Naive thymus-derived CD8-positive, alpha-beta T cell (primary cell): Measurements from ENCODE around the gene ABCA1. TPM values are rescaled to one million over a fixed set of nuclear protein-coding genes. Genes with fewer than 3 reads are reported as not detected.

Experiments
- ATAC-seq, 2 donors: fragments of 150-1000 bp; cut with Tn5 transposase in 1 of 2; sonication (Bioruptor Pico), chemical (Tn5 transposase) in 1 of 2; 1 replicate in 1 of 2; 2 replicates in 1 of 2; pipeline ENCODE4 v1.10.0; 2021; ENCODE audit warnings: mild to moderate bottlenecking in 2 of 2, moderate library complexity in 2 of 2
- POLR2A ChIA-PET: fragments of 350-600 bp; sonication (Branson Sonifier 250); formaldehyde crosslinking; loops from one replicate; lab custom pipeline; 2021; ENCODE audit warnings: antibody characterized with exemption; lab: Charles Lee
- DNase-seq, 10 donors: peaks; one replicate each; pipeline versions ENCODE4 v3.0.0 to v3.0.0-alpha.2; 2020 to 2022
- H3K27ac Mint-ChIP-seq, 10 donors: one replicate each; pipeline ENCODE4 v1.8.0; 2020 to 2022; ENCODE audit warnings: mild to moderate bottlenecking in 10 of 10, mixed read lengths in 10 of 10, moderate library complexity in 4 of 10, inconsistent platforms in 1 of 10
- H3K27me3 Mint-ChIP-seq, 5 donors: one replicate each; pipeline ENCODE4 v1.8.0; 2021 to 2022; ENCODE audit warnings: mixed read lengths in 5 of 5
- H3K36me3 Mint-ChIP-seq, 3 donors: one replicate each; pipeline ENCODE4 v1.8.0; 2020 to 2022; ENCODE audit warnings: mixed read lengths in 3 of 3, mild to moderate bottlenecking in 2 of 3, inconsistent platforms in 1 of 3
- H3K4me1 Mint-ChIP-seq, 4 donors: one replicate each; pipeline ENCODE4 v1.8.0; 2021 to 2022; ENCODE audit warnings: mixed read lengths in 4 of 4
- H3K4me3 Mint-ChIP-seq, 10 donors: one replicate each; pipeline ENCODE4 v1.8.0; 2020 to 2022; ENCODE audit warnings: mild to moderate bottlenecking in 10 of 10, mixed read lengths in 10 of 10, moderate library complexity in 6 of 10, inconsistent platforms in 1 of 10
- H3K9me3 Mint-ChIP-seq, 9 donors: one replicate each; pipeline ENCODE4 v1.8.0; 2020 to 2022; ENCODE audit warnings: mixed read lengths in 9 of 9, mild to moderate bottlenecking in 3 of 9, inconsistent platforms in 1 of 9, moderate library complexity in 1 of 9
- polyA plus RNA-seq, 3 donors: library from polyadenylated mRNA; unstranded; fragments of 300-500 nt; fragmentation: Illumina TruSeq; gene quantifications; one replicate each; pipeline ENCODE4 v1.2.3, GENCODE V29; 2021
- total RNA-seq, 8 experiments: library from RNA in 2 of 8; stranded (reverse) in 2 of 8; gene quantifications; one replicate each; pipeline ENCODE4 v1.2.3 and lab custom pipeline; 2021 to 2026

Gene ABCA1
- total and polyA plus RNA-seq, 5 experiments from 2014 or later: 0.13 to 0.93 (median 0.43) TPM; not detected in 1

DNA sequence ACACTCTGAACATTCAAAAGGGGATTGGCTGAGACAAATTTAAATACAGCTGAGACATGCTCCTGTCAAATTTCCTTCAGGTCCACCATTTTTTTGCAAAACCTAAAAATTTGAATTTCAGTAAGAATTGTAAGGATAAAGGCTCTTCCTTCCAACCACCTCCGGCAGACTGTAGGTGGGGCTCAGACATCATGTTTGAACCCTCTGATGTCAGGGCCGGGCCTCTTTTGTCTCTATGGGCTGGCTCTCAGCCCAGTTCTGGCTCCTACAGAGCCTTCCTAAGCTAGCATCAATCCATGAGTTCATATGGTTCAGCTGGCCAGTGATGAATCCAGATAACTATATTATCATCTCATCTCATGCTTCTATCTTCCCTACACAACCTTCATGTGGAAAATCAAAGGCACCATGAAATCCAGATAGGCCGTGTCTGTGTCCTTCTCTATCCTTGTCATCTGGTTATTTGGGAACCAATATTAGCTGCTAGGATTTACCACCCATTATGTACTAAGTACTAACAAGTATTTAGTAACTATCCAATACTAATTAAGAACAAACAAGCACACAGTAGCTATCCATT is 119.8 kb downstream of the ABCA1 start:
- H3K9me3 Mint-ChIP-seq: no peaks in the 10 kb centered on the region
- no peak overlapping the region for H3K4me3 Mint-ChIP-seq
- DNase-seq (peak in 1 of 10 donors; percentile 3), ATAC-seq (no peak)
- H3K27ac Mint-ChIP-seq: no peak overlapping the region
- POLR2A ChIA-PET: no interaction called here
- H3K36me3 Mint-ChIP-seq: peaks cover 0 to 36% (median 30%) of the 10 kb centered on the region in 3 donors
- no peaks in the 10 kb centered on the region for H3K27me3 Mint-ChIP-seq
- no peaks in the 10 kb centered on the region for H3K4me1 Mint-ChIP-seq

DNA sequence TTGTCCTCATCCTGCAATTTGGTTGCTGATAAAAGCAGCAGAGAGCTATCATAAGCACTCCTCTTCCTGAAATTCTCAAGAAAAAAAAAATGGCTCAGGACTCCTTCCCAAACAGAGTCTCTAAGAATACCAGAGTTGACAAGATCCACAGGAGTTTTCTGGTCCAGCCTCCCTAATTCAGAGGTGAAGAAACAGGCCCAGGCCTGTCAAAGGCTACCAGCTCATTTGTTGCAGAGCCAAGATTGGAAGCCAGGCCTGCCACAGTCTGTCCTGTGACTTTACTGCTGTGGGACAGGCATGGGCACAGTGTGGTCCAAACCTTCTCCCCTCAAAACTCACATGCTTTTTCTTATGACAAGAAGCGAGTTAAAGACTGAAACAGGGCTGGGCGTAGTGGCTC is 122.5 kb downstream of the ABCA1 start:
- Mint-ChIP-seq H3K4me1 (no peaks in the 10 kb centered on the region), H3K27me3 (no peaks in the 10 kb centered on the region), H3K27ac (no peak overlapping the region), H3K4me3 (no peak overlapping the region), H3K36me3 (peaks cover 0 to 45% (median 22%) of the 10 kb centered on the region in 3 donors), H3K9me3 (no peaks in the 10 kb centered on the region)
- DNase-seq (no peak), ATAC-seq (no peak)
- POLR2A ChIA-PET: no interaction called here

DNA sequence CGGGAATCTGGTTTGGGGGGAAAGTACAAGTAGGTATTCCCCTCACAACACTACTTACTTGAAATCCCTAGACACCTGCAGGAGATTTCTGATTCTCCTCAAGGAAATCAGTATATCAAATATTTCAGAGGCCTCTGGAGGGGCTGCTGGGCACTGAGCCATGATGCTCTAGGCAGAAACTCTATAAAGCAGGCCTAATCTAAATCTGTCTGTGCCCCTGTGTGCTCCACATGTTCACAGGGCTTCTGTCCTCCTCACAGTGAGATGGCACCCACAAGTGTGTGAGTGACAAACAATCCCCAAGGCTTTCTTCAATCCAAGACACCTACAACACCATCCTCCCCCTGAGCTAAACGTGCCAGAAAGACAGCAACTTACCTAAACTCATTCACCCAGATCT is 125.0 kb downstream of the ABCA1 start:
- Mint-ChIP-seq H3K27ac (peak overlapping the region in 1 of 10 donors; percentile 1), H3K9me3 (no peaks in the 10 kb centered on the region), H3K4me3 (no peak overlapping the region), H3K4me1 (no peaks in the 10 kb centered on the region), H3K36me3 (peaks cover 0 to 57% (median 26%) of the 10 kb centered on the region in 3 donors), H3K27me3 (no peaks in the 10 kb centered on the region)
- ATAC-seq (no peak), DNase-seq (no peak)
- POLR2A ChIA-PET: no interaction called here

DNA sequence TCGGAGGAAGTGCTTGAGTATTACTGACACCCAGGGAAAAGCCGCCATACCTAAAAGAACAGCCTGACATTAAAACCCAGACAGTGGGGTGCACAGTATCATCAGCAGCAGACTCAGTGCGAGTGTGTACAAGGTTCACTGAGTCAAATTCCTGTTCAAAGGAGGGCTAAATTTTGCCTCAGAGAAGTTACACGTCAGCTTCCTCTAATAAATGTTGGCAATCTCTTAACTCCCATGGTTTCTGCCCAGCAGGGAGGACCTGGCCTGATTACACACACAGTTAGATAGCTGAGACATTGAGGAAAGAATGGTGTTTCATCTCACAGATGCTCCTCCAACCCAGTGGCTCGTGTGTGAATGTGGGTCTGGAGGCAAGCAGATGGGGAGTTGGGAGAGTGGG is 125.8 kb downstream of the ABCA1 start:
- H3K27me3 Mint-ChIP-seq: no peaks in the 10 kb centered on the region
- DNase-seq (no peak), ATAC-seq (no peak)
- no peaks in the 10 kb centered on the region for H3K9me3 Mint-ChIP-seq
- H3K4me1 Mint-ChIP-seq: no peaks in the 10 kb centered on the region
- no peak overlapping the region for H3K27ac Mint-ChIP-seq
- POLR2A ChIA-PET: no interaction called here
- peaks cover 0 to 63% (median 30%) of the 10 kb centered on the region in 3 donors for H3K36me3 Mint-ChIP-seq
- no peak overlapping the region for H3K4me3 Mint-ChIP-seq

DNA sequence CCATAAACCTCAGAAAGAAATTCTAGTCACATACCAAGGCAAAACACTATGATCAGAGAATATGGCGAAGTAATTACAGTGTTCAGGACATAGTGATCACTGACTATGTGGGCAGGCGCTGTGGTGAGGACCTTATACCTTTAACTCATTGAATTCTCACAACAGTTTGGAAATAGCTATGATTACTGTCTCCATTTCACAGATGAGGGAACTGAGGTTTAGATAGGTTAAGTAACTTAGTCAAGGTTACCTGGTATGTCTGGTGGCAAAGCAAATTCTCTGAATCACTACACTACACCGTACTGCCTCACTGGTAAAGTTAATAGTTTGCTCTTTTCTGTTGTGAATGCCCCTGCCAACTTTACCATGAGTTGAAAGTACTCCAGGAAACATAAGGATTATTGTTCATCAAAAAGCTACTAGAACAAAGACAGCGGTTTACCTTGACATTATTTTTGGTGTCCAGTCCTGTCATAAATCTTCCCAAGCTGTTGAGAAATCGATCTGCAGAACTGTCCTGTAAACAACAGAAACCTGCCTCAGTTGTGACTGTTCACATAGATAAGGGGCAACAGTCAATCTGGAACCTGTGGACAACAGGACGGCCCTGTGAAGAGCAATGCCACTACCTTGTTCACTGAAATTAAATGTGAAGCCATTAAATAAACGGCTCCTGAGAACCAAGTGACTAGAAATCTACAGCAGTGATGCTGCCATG is 127.7 kb downstream of the ABCA1 start:
- Mint-ChIP-seq H3K4me1 (no peaks in the 10 kb centered on the region), H3K4me3 (no peak overlapping the region), H3K27ac (no peak overlapping the region), H3K36me3 (peaks cover 0 to 61% (median 32%) of the 10 kb centered on the region in 3 donors), H3K9me3 (no peaks in the 10 kb centered on the region), H3K27me3 (no peaks in the 10 kb centered on the region)
- no peak for ATAC-seq
- POLR2A ChIA-PET: interaction anchor here (0.5 kb wide), 1 partner anchor 337 kb away, joined by 3 read pairs; no protein-coding TSS in a partner anchor
- DNase-seq: no peak

DNA sequence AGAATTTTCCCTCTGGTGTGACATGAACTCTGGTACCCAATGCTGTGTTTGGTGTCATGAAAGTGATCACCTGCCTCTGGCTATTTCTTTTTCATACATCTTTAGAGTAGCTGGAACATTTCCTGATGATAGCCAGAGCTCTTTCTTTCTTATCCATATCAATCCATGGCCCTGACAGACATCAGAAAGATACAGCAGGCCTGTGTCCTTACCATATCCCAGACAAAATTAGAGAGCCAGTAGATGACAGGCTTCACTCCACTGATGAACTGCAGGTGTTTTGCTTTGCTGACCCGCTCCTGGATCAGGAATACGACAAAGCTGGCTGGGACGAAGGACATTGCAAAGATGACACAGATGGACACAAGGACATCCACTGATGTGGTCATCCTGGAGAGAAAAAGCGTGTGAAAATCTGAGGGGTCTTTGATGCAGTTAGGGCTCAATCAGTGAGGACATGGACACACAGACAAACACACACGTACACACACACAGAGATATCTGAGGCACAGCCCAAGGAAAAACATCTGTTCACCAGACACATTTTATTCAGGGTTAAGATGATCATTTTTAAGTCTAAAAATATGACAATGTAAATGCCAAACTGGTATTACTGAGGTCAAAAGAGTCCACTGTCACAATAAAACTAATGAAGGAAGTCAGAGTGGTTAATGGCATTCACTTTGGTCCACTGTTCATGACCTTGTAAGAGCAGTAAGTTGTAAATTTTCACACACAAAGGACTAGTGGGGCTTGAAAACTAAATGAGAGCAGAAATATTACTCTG is 129.6 kb downstream of the ABCA1 start:
- Mint-ChIP-seq H3K27ac (peak overlapping the region in 1 of 10 donors; percentile 88), H3K9me3 (no peaks in the 10 kb centered on the region), H3K4me3 (no peak overlapping the region), H3K4me1 (no peaks in the 10 kb centered on the region), H3K36me3 (peaks cover 0 to 66% (median 26%) of the 10 kb centered on the region in 3 donors), H3K27me3 (no peaks in the 10 kb centered on the region)
- ATAC-seq (no peak), DNase-seq (no peak)
- POLR2A ChIA-PET: no interaction called here

DNA sequence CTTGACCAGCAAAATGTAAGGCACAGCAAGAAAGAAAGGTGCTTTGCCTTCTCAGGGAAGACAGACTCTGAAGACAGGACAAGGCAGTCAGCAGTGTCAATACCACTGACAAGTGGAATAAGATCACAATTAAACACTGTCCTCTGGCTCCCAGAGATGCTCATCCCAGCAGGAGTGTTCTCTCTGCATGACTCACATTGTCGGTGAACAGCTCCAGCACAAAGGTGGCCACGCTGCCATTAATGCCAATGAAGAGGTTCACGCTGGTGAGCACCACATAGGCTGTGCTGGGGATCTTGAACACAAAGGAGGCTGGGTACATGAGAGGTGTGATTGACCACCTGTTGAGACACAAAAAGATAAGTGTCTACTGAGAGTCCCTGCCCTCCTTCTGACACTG is 132.1 kb downstream of the ABCA1 start:
- no peak overlapping the region for H3K27ac Mint-ChIP-seq
- H3K4me3 Mint-ChIP-seq: no peak overlapping the region
- no peaks in the 10 kb centered on the region for H3K9me3 Mint-ChIP-seq
- peaks cover 0 to 69% (median 31%) of the 10 kb centered on the region in 3 donors for H3K36me3 Mint-ChIP-seq
- DNase-seq: no peak
- no peaks in the 10 kb centered on the region for H3K27me3 Mint-ChIP-seq
- no peaks in the 10 kb centered on the region for H3K4me1 Mint-ChIP-seq
- POLR2A ChIA-PET: no interaction called here
- no peak for ATAC-seq

DNA sequence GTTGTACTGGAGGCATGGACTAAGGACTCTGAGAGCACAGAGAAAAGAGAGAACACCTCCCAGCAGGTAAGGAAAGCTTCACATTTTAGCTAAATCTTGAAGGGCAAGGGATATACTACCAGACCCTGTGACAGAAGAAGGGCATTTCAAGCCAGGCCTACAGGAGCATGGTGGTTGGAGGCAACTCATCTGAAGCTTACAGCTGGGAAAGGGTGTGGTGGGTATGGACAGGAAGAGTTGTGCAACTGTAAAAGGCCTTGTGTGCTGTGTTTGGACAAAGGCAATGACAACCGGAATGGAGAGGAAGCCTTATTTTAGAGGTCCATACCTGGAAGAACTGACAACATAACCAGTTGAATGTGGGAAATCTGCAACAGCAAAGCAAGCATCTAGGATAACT is 132.9 kb downstream of the ABCA1 start:
- no peak for DNase-seq
- Mint-ChIP-seq H3K27me3 (no peaks in the 10 kb centered on the region), H3K9me3 (no peaks in the 10 kb centered on the region), H3K4me3 (no peak overlapping the region), H3K36me3 (peaks cover 0 to 68% (median 32%) of the 10 kb centered on the region in 3 donors), H3K4me1 (no peaks in the 10 kb centered on the region), H3K27ac (no peak overlapping the region)
- no peak for ATAC-seq
- POLR2A ChIA-PET: no interaction called here

DNA sequence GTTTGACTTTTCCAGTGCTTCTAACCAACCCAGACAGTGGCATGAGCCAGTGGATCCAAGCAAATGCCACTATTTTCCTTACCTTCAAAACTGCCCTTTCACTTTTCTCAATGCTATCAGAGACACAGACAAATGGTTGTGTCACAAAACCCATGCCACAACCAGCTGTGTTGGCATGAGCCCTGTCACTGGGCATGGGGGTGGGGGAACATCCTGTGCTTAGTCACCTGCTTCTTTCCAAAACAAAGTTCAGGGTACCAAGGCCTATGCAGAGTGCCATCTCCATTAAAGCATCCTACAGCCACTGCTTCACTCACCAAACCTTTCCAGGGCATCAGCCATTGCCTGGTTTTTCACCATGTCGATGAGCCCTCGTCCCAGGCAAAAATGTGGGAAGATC is 133.9 kb downstream of the ABCA1 start:
- no peaks in the 10 kb centered on the region for H3K4me1 Mint-ChIP-seq
- peaks cover 0 to 69% (median 28%) of the 10 kb centered on the region in 3 donors for H3K36me3 Mint-ChIP-seq
- ATAC-seq: no peak
- no peak overlapping the region for H3K27ac Mint-ChIP-seq
- no peaks in the 10 kb centered on the region for H3K9me3 Mint-ChIP-seq
- no peaks in the 10 kb centered on the region for H3K27me3 Mint-ChIP-seq
- POLR2A ChIA-PET: no interaction called here
- H3K4me3 Mint-ChIP-seq: no peak overlapping the region
- DNase-seq: no peak

DNA sequence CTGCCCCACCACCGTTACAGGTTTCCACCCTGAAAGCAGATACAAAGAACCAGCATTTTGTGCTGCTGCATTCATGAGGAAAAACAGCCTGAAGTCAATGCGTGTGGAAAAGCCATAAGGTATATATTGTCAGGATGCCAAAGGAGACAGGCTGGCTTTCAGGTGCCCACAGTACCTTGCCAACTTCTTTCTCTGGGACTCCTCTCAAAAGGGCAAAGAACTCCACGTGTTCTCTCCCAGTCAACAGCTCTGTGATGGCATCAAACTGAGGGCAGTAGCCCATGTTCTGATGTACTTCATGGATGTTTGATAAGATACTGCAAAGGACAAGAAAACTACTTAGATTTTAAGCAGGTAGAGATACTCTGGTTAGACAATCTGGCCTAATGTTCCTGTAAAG is 139.7 kb downstream of the ABCA1 start:
- Mint-ChIP-seq H3K27ac (no peak overlapping the region), H3K36me3 (peaks cover 0 to 62% (median 41%) of the 10 kb centered on the region in 3 donors), H3K9me3 (no peaks in the 10 kb centered on the region), H3K4me3 (no peak overlapping the region), H3K4me1 (peaks cover 0 to 8% (median 0%) of the 10 kb centered on the region in 4 donors), H3K27me3 (no peaks in the 10 kb centered on the region)
- no peak for DNase-seq
- POLR2A ChIA-PET: no interaction called here
- ATAC-seq: no peak

DNA sequence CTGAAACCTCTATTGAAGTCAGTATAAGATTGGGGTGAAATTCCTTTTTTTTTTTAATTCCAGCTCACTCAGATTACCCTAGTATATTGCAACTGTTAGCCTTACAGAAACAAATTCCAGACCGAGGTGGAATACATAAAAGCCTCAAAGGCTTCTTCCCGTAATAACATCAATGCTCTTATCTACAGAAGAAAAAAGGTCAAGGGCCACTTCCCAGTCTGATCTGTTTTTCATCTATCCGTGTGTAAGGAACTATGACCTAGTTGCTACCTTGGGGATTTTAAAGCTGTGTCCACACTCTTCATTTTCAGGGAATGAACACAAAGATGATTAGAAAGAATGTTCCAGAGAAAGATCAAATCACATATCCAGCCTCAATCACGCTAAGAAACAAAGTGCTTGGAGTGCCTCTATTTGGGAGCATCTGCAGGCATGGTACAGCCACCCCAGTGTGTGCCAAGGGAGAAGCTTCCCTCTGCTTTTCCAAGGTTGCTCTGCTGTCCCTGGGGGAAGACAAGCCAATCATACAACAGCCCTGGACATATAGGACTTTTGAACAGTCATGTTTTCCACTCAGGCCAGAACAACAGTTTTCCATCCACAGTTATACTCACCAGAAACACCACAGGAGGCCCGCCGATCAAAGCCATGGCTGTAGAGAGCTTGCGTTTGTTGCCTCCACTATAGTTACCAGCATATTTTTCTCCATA is 140.5 kb downstream of the ABCA1 start:
- peaks cover 0 to 57% (median 42%) of the 10 kb centered on the region in 3 donors for H3K36me3 Mint-ChIP-seq
- no peak overlapping the region for H3K27ac Mint-ChIP-seq
- DNase-seq: no peak
- H3K27me3 Mint-ChIP-seq: no peaks in the 10 kb centered on the region
- ATAC-seq: no peak
- no peak overlapping the region for H3K4me3 Mint-ChIP-seq
- peaks cover 0 to 11% (median 0%) of the 10 kb centered on the region in 4 donors for H3K4me1 Mint-ChIP-seq
- no peaks in the 10 kb centered on the region for H3K9me3 Mint-ChIP-seq
- POLR2A ChIA-PET: interaction anchor here (0.5 kb wide), 1 partner anchor 679 kb away, joined by 3 read pairs; no protein-coding TSS in a partner anchor

DNA sequence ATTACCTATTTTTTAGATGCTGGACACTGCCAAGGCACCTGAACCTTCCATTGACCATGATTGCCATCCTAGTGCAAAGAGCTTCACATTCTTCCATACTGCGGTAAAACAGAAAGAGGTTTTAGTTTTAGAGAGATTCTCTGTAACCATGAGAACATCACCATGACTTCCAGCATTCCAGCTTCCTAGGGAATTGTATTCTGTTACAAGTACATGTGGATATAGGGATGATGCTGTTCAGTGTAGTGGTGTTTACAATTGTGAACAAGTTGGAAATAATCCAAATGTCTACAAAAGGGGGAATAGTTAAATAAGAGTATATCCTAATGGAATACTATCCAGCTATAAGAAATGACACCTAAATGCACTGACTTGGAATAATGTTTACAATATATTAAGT is 141.7 kb downstream of the ABCA1 start:
- Mint-ChIP-seq H3K4me3 (no peak overlapping the region), H3K4me1 (peaks cover 0 to 11% (median 0%) of the 10 kb centered on the region in 4 donors), H3K36me3 (peaks cover 0 to 49% (median 38%) of the 10 kb centered on the region in 3 donors), H3K27ac (no peak overlapping the region), H3K27me3 (no peaks in the 10 kb centered on the region), H3K9me3 (no peaks in the 10 kb centered on the region)
- DNase-seq (no peak), ATAC-seq (no peak)
- POLR2A ChIA-PET: no interaction called here
